HTR-8/SVneo (cell line): ENCODE measurements around the gene PCYT2.
"Not testable (repeated sequence)": the region's sequence is repeated elsewhere in the genome, so short reads cannot be mapped to it uniquely, and the experiment has no call there.

Experiments used
- DNase-seq: peaks from one replicate; pipeline ENCODE4 v3.0.0; 2011; ENCODE audit warnings: low spot score, mixed read lengths; ENCODE audit not compliant: insufficient read length
- FAIRE-seq: peaks from 2 replicates; lab custom pipeline; 2011; peaks lifted over from hg19 to GRCh38; lab: Jason Lieb, UNC

PCYT2 gene

GRCh38 chr17:81928544-81929252, 17.5 kb upstream of the PCYT2 start:
- FAIRE-seq = peak; percentile 58

DNA sequence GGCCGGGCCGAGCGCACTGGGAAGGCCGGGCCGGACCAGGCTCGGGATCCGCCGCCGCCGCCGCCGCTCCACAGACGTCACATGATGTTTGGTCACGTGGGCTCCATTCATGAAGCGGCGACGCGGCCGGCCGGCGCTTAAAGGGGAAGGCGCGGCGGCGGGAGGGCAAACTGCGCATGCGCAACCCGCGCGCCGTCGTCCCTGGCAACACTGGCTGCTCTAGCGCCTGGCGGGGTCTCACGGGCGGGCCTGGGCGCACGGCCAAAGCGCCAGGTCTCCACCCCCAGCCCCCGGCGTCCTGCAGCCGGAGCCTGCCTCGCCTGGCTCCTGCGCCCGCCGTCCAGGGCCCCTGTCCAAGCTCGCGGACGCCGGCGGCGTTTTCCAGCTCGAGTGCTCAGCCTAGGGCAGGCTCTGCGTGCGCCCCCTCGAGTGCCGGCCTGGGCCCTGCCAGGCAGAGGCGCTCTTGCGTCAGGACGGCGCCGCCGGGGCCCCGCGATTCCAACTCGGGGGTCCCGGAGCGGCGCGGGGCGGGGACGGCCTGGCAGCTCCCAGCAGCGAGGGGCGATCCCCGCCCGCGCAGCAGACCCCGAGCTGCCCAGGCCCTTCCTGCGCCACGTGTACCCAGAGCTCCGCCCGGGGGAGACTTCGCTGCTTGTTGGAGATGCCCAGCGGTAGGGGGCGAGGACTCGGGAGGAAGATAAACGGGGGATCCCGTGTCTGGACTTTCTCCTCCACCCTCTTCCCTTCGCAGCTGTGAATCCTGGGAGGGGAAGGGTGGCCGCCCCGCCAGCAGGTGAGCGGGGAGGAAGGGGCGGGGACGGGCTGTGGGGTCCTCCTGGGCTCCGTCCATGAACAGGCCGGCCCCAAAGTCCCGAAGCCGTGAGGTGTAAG, 16.7 kb upstream of the PCYT2 start, which contains the start of gene MAFG:
TSS of gene MAFG (minus strand) at position 83 of the 891 bp plus-strand sequence. CDS start 4,550 bp downstream, outside the sequence.
- DNase-seq = peak; percentile 94
- FAIRE-seq = peak; percentile 92

More at GRCh38 chr17:81928544-81929252, 17.5 kb upstream of the PCYT2 start:
- DNase-seq = no peak

DNA sequence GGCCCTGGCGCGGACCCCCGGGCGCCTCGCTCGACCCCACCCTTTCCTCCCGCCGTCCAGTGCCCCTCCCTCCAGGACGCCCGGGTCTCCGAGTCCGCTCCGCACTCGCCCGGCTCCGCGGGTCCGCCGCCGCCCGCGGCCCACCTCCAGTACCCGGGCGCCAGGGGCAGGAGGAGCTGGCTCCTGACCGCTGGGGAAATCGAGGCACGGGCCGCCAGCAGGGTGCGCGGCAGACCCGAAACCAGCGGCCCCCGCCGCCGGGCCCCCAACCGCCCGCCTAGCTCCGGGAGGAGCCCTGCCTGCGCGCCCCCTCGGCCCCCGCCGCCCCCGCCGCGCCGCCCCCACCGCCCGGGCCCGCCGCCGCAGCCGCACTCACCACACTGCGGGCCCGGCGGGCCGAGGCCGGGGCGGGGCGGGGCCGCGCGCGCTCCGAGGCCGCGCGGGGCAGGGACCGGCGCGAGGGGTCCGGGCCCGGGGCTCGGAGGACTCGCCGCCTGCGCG, 16.0 kb upstream of the PCYT2 start:
- FAIRE-seq (no peak), DNase-seq (no peak)

- peak; percentile 84 for FAIRE-seq
Observed at GRCh38 chr17:81926451-81927151, 15.4 kb upstream of the PCYT2 start.

DNA sequence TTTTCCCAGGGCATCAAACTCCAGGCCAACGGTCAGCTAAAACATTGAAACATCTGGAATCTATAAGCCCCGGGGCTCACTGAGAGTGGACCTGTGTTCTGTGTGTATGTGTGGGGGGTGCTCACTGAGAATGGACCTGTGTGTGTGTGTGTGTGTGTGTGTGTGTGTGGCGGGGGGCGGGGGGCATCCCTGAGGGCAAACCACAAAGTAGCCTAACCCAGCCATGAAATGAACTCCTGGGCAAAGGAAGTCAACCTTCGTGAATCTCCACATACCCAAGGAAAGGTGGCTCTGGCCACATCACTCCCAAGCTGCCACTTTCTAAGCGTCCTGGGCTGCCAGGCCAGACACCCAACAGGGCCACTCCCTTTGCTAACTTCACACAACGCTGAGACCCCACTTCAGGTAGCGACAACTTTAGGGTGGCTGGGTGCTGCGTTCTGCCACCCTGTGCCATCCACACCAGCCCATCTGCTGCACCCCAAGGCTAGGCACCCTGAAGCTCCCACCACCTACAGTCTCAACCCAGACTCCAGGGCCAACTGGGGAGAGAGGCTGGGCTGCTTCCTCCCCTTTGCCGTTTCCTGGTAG, 14.8 kb upstream of the PCYT2 start:
- DNase-seq = no peak

More at GRCh38 chr17:81926451-81927151, 15.4 kb upstream of the PCYT2 start:
- peak; percentile 75 for DNase-seq

GRCh38 chr17:81924557-81925532, 13.6 kb upstream of the PCYT2 start:
- DNase-seq (no peak), FAIRE-seq (no peak)

More for the DNA sequence above, 14.8 kb upstream of the PCYT2 start:
- no peak for FAIRE-seq

DNA sequence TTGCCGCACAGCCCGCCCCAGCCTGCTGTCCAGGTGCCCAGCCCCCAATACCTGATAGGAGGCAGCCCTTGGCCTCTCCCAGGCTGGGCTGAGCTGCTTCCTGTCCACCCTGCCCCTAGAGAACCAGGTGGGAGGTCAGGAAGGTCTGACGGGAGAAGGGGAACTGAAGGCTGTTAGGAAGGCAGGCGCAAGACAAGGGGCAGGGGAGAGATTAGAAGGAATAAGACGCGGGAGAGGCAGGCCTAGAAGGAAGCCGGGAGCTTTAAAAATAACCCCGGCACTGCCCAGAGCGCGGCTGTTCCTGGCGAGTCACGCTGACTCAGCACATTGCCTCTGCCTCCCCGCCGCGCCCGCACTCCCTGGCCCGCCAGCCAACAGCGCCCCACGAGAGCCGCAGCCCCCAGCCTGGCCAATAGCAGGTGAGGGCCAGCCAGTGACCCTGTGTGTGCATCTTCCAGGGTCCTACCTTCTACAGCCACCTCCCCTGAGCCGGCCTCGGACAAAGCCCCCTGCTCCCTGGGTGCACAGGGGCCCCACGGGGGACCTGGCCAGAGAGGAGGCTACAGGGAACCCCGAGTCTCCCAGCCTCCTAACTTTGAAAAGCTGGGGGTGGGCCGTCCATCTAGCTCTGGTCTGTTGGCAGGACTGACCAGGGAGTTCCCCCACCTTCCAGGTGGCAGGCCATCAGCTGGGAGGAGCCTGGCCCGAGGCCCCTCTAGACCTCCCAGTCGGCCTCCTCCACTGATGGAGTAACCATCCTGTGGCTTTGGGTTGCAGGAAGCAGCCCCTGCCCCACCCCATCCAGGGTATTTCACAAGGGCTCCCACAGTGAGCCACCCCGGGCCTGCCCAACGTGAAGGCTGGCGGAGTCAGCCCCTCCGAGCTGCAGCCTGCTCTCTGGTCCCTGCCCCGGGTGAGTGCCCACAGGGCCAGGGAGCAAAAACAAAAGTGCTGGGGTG, 12.4 kb upstream of the PCYT2 start:
- FAIRE-seq (no peak), DNase-seq (no peak)

DNA sequence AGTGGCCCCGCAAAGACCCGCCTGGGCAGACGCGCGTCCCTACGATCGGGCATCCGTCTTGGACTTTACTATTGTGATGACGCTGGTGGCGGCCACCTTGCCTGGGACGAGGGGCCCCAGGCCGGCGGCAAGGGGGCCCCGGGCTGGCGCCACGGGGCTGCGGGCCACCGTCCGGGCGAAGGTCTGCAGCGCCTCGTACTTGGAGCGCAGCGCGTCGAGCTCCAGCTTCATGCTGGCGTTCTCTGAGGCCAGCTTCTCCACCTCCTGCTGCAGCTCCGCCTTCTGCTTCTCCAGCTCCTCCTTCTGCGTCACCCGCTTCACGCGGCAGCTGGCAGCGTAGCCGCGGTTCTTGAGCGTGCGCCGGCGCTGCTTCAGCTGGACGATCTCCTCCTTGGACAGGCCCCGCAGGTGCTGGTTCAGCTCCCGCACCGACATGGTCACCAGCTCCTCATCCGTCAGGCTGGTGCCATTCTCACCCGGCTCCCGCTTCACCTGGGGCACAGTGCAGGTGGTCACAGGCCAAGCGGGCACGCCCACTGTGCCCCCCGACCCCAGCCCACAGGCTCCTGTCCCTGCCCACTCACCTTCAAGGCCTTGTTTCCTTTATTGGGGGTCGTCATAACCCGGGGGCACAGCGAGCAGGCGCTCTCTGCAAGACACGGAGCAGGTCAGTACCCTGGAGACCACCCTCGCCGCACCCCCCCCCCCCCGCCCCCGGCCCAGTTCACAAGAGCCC, 11.5 kb upstream of the PCYT2 start:
- FAIRE-seq (no peak), DNase-seq (no peak)

DNA sequence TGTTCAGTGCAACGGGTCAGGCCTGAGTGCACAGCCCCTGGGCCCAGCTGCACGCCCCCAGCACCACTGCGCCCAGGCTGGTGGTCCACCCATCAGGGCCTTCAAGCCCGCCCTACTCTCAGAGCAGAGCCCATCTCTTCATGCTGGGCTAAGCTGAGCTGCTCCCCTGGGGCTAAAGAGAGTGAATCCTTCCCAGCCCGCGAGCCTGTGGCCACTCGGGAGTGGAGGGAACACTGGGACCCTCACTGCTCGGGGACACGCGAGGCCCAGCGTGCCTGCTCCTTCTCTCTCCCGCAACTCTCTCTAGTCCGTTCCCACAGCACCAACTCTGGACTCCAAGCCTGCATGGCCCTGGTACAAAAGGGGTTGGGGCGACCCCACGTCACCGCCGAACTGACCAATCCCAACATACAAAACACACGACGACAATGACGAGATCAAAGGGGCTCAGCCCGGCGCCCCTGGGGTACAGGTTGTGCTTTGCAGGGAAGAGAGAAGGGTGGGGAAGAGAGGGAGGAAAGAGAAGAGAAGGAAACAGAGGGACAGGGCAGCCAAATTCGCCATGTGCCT, 10.9 kb upstream of the PCYT2 start:
- DNase-seq (no peak), FAIRE-seq (no peak)

DNA sequence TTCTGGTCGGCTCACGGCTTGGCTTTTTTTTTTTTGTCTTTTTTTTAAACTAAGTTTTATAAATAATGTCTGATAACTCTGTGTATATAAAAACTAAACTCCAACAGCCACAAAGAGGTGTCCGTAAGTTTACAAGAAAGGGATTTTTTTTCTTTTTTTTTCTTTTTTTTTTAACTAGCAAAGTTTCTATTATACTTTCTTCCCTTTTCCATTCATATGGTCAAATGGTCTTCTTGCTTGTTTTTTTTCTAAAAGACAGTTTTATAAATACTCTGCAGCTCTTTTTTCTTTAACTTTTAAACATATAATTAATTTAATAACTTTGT, 10.3 kb upstream of the PCYT2 start:
- FAIRE-seq = no peak
- DNase-seq = no peak

GRCh38 chr17:81920612-81921536, 9.7 kb upstream of the PCYT2 start:
- FAIRE-seq = no peak
- DNase-seq = no peak

- DNase-seq = no peak
- FAIRE-seq = peak; percentile 9
Observed at GRCh38 chr17:81918832-81919545, 7.8 kb upstream of the PCYT2 start.

- FAIRE-seq = not testable (repeated sequence)
Observed at GRCh38 chr17:81918333-81918669, 7.1 kb upstream of the PCYT2 start.

DNA sequence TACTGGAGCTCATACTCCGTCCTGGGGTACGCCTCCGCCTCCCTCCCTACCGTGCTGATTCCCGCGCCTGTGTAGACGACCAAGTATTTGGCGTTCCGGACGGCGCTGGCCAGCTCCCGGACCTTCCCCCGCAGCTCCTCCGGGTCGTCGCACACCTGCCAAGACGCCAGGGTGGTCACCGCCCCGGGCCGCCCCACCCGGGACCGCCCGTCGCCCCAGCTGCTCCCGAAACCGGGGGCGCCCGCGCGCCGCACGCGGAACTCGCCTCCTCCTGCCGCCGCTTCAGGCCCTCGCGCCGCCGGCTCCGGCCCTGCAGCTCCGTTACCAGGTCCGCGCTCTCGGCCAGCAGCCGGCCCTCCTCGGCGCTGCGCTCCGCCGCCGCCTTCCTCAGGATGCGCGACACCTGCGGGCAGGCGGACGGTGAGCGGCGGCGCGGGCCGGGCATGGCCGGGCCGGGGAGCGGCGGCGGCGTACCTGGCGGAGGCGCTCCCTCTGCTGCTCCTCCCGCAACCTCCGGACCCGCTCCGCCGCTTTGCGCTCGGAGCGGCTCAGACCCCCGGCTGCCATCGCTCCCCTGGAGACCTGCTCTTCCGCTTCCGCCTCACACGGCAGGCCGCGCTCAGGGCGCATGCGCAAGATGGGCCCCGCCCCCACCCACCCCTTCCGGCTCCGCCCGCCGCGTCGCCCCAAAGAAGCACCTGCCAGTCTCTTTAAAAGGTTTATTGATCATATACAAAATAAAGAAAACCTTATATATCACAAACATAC, 6.5 kb upstream of the PCYT2 start, which contains the start of gene SIRT7:
TSS of gene SIRT7 (minus strand) at position 612 of the 768 bp plus-strand sequence. CDS start at position 567, 45 bp downstream.
- FAIRE-seq = no peak
- peak; percentile 92 for DNase-seq

More at GRCh38 chr17:81918333-81918669, 7.1 kb upstream of the PCYT2 start:
- DNase-seq = not testable (repeated sequence)
